Activated CD8-positive, alpha-beta memory T cell treated with anti-CD3 and anti-CD28 coated beads, Interleukin-2, amount 50 U/mL, for 1 hour (primary cell): Measurements from ENCODE around the gene GCLC.

Experiments used
- DNase-seq: peaks from one replicate; pipeline ENCODE4 v3.0.0-alpha.2; 2020; ENCODE audit errors: extremely low read depth

The GCLC gene

GRCh38 chr6:53524455-53524815 lies 20.5 kb downstream of the GCLC start:
- no peak for DNase-seq

GRCh38 chr6:53523511-53524454 lies 21.1 kb downstream of the GCLC start:
- DNase-seq = no peak

GRCh38 chr6:53520320-53520928 lies 24.5 kb downstream of the GCLC start:
- DNase-seq = no peak

DNA sequence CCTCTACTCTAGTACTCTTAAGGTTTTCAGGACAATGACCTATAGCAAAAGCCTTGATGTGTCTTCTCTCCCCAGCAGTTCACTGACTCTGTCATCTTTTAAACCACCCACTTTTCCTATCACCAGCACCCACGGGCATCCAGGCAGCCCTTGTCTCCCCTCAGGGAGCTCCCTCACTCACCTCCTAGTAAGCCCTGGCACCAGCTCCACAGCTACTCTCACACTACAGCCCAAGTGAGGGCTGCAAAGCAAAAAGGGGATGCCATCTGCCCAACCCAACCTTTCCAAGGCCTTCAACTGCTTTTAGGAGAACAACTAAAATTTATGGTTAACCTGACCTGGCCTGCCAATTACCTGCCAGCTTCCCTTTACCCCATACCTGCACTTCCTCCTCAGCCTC lies 26.0 kb downstream of the GCLC start:
- no peak for DNase-seq

GRCh38 chr6:53517021-53517420 lies 27.9 kb downstream of the GCLC start:
- DNase-seq = no peak

DNA sequence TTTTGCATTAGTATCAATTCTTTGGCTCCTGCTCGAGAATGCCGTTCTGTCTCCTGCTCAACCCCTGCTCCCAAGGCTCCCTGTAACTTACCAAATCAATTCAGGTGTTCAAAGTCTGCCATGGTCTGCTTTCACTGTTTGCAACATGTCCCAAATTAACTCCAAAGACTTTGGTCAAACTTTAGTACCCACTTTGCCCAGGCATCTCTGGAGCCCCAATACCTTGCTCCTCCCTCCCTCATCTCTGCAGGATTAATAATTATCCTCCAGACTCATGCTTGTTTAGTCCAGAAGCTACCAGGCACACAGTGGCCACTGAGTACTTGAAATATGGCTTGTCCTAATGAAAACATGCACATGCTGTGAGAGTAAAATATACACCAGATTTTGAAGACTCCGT lies 30.2 kb downstream of the GCLC start:
- DNase-seq = no peak

DNA sequence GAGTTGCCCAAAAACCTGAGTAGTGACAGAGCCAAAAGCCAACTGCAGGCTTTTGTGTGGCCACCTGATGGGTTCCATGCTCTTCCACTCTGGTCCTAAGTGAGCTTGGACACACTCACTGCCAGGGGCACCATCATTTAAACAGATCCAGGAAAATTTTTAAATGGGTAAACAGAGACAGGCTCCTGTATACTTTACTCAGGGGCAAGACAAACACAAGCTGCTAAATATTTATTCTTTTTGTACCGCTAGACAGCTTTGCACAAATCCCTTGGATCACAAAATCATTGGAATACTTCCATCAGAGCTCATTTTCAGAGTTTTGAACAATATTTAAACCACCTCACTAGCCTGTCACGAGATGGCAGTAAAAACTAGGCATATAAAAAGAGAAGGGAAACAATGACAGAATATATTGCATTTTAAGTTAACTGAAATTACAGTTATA lies 31.4 kb downstream of the GCLC start:
- DNase-seq = no peak

GRCh38 chr6:53513056-53513455 lies 31.8 kb downstream of the GCLC start:
- no peak for DNase-seq

DNA sequence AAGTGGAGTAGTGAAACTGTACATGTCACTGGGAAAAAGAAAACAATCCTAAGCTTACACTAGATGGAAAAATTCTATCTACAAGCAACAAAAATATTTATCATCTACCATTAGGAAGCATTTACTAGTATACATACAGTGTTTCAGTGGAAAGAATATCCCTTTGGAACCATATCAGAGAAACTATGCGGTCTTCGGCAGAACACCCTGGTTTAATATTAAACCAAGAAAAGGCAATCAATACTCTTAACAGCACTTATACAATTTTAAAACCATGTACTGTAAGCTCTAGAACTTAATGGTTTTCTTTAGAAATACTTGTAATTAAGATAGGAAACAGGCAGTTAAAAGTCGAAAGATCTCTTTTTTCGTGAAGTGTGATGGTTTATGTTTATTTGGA lies 32.3 kb downstream of the GCLC start:
- no peak for DNase-seq

- no peak for DNase-seq
These were observed 34.2 kb downstream of the GCLC start for GRCh38 chr6:53510746-53511145.

DNA sequence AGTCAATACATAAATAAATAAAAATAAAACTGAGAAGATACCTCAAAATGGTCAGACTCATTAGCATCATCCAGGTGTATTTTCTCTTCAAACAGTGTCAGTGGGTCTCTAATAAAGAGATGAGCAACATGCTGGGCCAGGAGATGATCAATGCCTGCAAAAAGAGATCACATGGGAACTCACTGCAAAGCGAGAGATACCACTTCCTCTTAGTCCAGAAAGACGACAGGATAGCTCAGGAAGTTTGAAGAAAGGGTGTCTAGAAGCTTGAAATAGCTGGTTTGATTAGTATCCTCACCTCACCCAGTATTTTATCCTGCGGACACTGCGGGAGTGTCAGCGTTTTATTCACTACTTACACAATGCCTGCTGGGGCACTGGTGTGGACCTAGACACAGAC lies 38.0 kb downstream of the GCLC start:
- DNase-seq = no peak

DNA sequence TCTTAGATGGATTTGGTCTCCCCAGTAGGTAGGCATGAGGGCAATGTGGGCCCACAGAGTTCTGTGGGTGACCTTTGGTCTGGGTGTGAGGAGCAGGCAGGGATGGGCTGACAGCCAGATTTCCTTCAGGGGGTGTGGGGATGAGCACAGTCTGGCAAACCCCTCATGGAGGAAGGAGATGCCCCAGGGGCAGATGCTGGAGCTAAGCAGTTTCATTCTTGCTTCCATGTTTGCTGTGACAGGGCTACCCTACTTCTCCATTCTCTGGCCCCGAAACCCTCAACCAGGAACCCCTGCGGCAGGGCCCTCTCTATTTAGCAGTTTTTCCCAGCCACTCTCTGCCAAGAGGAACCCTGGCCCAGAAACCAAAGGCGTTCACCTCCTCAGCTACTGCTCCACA lies 40.4 kb downstream of the GCLC start:
- no peak for DNase-seq

- no peak for DNase-seq
These were observed 41.8 kb downstream of the GCLC start for GRCh38 chr6:53503060-53503459.

DNA sequence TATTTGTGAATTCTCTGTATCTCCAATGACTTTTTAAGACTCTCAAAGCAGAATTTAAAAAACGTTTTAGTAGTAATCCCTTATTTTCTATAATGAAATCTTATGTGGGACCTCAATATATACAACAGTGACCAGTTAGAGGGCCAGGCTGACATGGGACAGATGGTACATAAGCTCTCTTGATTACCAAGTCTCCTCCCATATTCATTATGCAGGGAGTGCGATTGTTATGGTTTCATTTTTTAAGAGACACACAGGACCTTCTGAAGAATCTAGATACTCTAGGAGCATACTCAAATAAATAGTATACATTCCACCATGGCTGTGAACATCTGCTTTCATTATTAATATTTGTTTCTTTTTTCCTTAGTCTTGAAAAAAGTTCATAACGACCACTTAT lies 43.5 kb downstream of the GCLC start:
- no peak for DNase-seq

DNA sequence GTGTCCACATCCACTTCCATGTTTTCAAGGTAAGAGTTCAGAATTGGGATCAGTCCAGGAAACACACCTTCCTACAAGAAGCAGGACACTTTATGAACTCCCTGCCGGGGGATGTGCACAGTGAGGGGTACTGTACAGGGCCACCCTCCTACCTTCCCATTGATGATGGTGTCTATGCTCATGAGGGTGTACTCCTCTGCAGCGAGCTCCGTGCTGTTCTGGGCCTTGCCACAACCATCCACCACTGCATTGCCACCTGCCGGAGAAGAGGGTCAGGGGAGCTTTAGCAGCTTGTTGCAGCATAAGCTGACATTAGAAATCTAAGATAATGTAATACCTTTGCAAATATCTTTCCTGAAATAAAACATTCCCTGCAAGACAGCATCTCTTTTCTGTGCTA lies 44.8 kb downstream of the GCLC start:
- DNase-seq = no peak

- no peak for DNase-seq
These were observed 45.8 kb downstream of the GCLC start for GRCh38 chr6:53499094-53499493.

- no peak for DNase-seq
These were observed 46.3 kb downstream of the GCLC start for GRCh38 chr6:53498649-53499048.

DNA sequence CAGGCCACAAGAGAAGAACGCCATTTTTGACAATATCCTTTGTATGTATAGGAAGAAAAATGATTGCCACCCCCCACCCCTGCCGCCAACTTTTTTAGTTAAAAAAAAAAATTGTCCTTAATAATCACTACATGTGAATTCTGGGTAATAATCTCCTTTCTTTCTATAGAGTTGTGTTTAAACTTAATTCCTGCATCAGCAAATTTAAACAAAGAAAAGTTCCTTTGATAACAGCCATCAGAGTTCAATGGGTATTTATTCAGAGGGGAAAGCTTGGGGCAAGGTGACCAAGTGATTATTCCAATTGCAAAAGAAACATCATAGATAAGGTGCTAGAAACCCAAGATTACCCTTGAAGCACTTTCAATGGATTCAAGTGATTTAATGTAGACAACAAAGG lies 47.0 kb downstream of the GCLC start:
- no peak for DNase-seq

DNA sequence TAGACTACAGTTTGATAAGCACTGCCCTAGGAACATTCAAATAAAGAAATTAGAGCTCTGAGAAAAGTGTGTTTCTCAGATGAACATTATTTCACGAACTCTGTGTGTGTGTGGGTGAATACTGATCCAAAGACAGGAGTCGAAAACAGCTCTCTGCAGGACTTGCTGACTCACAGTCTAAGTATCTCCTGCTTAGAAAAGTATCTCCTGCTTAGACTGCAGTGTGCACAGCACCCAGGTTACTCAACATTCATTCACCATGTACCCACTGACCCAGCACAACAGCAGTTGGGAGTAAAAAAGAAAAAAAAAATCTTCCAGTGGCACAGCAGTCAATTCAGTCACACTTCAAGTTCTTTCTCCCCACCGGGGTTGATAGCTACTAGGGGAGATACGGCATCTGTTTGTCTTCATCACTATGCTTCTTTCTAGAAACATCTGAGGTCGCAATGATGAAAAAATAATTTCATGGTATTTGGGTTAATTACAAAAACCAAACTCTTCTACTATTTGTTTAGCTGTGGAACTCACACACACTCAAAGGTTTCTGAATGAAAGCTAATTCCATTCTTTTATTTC lies 48.0 kb downstream of the GCLC start:
- DNase-seq = no peak

GRCh38 chr6:53495506-53496499 lies 49.1 kb downstream of the GCLC start:
- no peak for DNase-seq

- DNase-seq = no peak
These were observed 50.8 kb downstream of the GCLC start for GRCh38 chr6:53494076-53494475.

GRCh38 chr6:53493635-53494025 lies 51.3 kb downstream of the GCLC start:
- DNase-seq = no peak
